HuH-7.5 (cell line): ENCODE data around the gene MLLT1.

Experiments used
- DNase-seq: peaks from one replicate; pipeline ENCODE4 v3.0.0; 2011; ENCODE audit warnings: low spot score

Gene MLLT1

GRCh38 chr19:6258812-6259311 lies 20.9 kb downstream of the MLLT1 start:
- no peak for DNase-seq

GRCh38 chr19:6253954-6254733 lies 25.6 kb downstream of the MLLT1 start:
- no peak for DNase-seq

- DNase-seq = no peak
Observed at GRCh38 chr19:6252066-6252465, 27.7 kb downstream of the MLLT1 start.

- no peak for DNase-seq
Observed at GRCh38 chr19:6250909-6251308, 28.9 kb downstream of the MLLT1 start.

GRCh38 chr19:6250024-6250615 lies 29.7 kb downstream of the MLLT1 start:
- DNase-seq = no peak

DNA sequence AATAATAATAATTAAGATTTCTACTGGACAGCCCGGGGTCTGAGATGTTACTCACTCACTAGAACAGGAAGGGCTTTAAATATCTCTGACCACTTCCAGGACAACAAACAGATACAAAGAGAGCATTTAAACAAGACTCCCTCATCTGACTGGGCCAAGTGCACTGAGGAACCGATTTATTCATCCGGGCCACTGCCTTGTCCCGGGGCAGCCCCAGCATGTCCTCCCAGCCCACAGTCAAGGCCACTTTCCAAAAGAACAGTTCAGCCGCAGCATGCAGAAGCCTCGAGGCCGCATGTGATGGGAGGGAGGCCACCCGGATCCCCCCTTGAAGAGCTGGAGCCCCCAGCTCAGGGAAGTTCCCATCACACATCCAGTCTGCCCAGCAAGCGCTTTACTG lies 30.5 kb downstream of the MLLT1 start:
- no peak for DNase-seq

- DNase-seq = no peak
Observed at GRCh38 chr19:6248844-6249243, 30.9 kb downstream of the MLLT1 start.

- DNase-seq = no peak
Observed at GRCh38 chr19:6248341-6248740, 31.4 kb downstream of the MLLT1 start.

- DNase-seq = no peak
Observed at GRCh38 chr19:6247007-6247288, 32.8 kb downstream of the MLLT1 start.

DNA sequence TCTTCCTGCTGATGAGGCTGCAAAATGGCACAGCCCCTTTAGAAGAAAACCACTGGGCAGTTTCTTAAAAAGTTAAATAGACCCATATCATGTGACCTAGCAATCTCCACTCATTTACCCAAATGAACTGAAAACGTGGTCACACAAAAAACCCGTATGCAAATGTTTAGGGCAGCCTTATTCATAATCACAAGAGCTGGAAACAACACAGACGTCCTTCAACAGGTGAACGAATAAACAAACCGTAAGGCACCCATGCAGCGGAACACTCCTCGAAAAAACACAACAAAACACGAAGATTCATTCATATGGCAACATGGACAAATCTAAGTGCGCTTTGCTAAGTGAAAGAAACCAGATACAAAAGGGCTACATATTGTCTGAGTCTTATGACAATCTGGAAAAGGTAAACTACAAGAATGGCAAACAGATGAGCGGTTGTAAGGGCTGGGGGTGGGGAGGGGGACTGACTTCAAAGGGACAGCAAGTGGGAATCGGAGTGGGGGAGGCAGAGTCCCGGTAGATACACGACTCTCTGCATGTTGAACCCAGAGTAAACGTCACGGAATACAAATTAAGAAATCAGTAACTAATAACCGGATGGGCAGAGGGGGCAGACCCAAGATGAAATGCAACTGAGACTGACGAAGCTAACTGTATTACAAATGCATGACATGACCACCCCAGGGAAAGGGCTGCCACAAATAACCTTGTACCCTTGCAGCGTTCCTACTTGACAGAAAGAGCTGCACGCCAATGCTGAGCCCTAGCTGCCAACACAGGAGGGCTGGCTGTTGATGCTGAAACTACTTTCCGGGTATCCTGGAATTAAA lies 33.4 kb downstream of the MLLT1 start:
- no peak for DNase-seq

DNA sequence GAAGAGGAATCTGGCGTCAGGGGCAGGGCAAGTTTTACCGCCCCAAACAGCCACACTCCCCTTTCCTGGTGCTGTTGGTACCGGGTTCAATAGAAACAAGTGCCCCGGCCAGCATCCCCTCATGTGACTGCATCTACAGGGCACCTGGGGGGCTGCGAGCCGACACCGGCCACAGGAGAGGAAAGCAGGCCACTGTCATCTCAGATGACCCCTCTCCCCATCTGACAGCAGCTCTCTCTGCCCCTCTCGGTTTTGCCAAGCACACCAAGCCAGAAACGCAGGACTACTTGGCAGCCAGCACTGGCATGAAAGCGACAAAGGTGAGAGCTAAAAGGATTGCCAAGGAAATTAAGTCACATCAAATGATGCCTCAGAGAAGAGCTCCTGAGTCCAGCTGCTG lies 37.1 kb downstream of the MLLT1 start:
- DNase-seq = no peak

DNA sequence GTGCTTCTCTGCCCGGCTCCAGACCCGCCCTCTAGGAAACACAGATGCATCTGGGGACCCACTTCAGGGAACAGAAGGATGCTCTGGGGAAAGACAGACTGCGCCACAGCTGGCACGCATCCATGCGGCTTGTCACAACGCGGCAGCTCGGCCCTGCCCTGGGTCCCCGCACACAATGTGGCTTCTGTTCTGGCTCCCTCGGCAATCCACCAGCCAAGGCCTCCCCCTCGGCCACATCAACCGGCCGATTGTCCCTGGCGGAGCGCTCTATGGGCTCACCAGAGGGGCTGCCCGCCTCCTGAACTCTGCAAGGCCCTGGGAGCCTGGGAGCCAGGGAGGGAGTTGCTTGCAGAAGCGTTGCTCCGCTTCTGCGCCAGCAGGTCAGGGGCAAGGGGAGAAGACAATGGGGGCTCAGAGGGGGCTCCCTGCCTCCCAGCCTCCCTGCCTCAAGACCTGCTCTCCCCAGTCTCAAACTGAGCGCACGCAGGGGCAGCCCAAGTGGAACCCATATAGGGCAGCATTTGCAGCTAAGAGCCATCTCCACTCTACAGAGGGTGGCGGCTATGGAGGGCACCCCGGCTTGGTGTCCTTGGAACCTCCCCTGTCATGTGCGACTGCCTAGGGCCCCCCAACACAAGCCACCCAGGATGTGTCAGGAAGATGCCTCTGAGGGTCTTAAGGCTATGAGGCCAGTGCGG lies 37.9 kb downstream of the MLLT1 start:
- DNase-seq = no peak

- no peak for DNase-seq
Observed at GRCh38 chr19:6241056-6241455, 38.7 kb downstream of the MLLT1 start.

DNA sequence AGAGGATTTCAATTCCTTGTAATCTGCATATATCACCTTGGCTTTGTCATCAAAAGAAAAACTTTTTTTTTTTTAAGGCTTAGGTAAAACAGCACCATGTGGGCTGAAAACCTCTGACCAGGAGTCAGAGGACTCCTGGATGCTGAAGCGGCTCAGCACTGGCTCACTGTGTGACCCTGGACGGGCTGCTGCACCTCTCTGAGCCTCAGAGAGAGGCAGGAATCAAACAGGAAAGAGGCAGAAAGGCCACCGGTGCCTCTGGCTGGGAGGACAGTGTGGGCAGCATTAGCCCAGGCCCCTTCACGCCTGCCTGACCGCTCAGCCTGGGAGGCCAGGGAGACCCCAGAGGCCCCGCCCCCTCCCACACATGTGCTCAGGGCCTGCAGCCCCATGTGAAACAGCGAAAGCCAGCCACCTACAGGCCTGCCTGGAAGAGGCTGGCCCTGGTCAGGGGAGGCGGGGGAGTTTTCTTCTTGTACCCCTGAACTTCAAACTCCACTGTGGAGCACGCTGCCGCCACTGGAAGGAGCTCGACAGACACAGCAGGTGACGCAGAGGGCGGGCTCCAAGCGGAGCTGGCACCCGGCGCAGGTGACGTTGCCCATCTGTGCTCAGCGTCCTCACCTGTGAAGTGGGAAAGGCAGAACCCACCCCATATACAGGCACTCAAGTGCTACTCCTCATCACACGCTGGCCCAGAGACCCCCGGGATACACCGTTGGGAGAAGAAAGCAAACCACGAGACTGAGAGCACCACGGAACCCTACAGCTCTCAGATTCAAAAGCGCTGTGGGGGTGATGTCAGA lies 39.7 kb downstream of the MLLT1 start:
- DNase-seq = no peak

DNA sequence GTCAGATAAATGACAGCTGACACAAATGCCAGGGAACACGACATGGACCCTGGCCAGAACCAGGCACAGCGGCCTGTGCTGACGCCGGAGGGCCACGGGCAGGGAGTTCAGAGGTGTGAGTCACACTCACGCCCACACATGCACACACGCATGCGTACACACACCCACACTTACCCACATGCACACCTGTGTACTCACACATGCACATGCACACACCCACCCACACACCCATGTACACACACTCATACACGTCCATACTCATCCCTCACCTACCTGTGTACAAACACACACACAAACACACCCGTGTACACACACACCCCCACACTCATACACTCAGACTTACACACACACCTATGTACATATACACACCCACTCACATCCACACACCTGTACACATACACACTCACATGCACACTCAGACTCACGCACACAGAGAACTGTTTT lies 40.4 kb downstream of the MLLT1 start:
- no peak for DNase-seq

GRCh38 chr19:6238643-6239281 lies 41.0 kb downstream of the MLLT1 start:
- no peak for DNase-seq

DNA sequence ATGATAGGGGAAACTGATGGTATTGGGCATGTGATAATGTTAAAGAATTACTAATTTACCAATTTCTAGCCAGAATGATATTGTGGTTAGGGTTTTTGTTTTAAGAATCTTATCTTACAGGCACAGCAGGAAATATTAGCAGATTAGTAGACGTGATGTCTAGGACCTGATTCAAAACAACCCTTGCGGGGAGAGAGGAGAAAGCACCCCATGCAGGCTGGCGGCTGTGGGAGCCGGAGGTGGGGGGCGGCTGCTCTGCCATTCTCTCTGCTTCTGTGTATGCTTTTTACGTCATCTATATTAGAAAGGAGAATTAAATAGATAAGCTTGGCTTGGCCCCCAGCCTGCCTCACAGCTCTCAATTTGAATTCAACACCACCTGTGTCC lies 41.5 kb downstream of the MLLT1 start:
- DNase-seq = no peak

DNA sequence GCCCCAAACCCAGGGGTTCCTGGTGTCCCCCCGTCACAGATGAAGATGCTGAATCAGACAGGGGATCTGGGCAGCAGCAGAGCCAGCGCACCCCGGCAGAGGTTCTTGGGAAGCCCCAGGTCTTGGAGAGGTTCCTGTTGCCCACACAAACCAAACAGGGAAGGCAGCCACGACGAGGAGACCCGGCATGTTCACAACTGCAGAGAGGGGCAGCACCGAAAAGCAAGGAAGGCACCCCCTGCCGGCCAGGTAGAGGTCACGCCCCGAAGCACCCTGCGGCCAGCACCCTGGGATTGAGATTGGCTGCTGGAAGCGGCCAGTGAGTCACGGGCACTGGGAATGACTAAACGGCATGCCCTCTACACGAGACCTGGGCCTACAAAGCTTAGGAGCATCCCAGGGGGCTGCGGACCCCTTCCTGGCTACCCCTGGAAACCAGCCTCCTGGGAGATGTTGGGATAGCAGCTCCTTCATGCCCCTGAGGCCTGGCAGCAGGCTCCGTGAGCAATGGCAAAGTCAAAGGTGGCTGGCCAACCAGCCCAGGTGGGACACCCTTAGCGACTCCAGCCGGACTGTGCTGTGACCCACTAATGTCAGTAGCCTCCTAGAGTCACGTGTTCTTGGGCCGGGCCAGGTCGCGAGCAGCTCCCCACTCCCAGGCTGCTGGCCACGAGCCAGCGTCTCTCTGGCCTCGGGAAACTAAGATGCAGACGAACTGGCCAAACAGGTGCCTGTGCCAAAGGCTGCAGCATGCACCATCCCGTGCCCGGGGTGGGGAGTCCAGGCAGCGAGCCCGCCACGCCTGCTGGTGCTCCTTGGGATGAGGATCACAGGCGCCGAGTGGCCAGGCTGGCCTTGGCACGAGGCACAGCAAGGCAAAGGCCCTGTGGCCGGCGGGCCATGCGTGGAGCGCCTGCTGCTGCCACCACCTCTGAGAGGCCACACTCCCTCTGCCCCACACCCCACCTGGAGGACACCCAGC lies 43.2 kb downstream of the MLLT1 start:
- peak; percentile 12 for DNase-seq

DNA sequence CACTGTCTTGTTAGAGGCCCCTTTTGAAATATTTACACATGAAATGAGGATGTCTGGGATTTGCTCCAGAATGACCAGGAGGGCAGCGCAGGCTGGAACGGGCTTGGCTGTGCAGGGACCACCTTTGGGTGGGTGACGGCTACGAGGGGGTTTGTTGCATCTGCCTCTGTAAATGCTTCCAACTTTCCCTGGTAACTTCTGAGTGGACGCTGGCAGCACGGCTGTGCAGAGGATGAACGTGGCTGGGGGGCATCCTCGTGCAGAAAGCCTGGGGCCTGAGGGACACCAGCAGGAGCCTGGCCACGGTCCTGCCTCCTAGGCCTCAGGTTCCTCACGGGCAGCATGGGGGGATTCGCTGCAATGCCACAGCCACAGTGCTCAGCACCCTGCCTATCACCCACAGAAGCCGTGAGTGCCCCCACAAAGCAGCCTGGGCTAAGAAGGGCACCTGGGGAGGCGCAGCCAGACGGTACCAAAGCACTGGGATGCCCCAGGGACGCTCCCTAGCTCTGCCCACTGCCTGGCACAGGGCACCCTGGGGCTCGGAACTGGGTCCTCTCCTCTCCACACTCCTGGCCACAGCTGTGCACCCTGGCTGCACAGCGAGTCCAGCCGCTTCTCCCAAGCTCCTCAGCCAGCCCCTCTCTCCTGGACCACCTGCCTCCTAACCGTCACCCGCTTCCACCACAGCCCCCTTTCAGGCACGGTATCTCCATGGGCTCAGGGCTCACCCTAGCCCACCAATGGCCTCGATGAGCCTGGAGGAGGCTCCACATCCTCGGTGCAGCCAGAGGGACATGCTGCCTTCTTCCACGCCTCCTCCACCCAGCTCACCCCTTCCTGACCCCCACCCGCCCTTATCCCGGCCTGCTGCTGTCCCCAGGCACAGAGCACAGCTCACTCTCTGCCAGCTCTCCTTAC lies 44.5 kb downstream of the MLLT1 start:
- no peak for DNase-seq
